RCC 7860 (cell line): ENCODE measurements around the gene NFIB.

Experiments used
- DNase-seq: peaks from one replicate; pipeline ENCODE4 v3.0.0-alpha.2; 2015; ENCODE audit warnings: low spot score
- FAIRE-seq: peaks from 2 replicates; lab custom pipeline; 2012; peaks lifted over from hg19 to GRCh38; lab: Jason Lieb, UNC

NFIB gene

DNA sequence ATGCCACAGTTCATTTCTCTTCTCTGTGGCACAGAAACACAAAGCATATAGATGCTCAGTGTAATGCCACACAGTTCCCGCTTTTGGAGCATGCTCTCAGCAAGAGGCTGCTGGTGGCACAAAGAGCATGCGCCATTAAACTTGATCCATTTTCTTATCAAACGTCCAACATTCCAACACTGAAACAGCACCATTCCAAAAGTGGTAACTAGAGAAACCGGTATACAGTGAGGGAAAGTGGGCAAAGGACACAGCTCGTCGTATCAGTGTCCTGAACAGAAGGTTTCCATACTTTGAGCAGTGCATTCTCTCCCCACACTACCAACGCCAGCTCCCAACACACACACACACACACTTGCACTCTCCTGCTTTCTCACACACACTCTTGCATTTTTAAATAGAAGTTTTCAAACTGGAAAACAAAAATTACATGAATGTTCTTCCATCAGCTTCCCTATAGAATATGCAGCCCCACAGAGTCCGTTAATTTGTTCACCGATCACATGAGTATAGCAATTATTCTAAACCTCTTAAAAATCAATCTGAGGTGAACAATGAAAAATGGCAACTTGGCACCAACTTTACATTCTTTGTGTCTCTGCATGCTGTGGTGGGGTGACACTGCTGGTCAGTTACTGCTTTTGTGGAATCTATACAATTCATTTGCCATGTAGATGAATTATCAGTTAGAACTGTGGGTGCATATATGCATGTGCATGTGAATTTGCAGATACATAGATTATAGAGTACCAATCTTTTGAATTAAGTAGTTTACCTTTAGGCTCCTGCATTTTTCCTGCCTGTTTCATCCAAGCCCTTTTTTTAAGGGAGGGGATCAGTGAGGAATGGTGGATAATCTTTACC, 5.7 kb downstream of the NFIB start:
- no peak for FAIRE-seq
- DNase-seq, result no peak

DNA sequence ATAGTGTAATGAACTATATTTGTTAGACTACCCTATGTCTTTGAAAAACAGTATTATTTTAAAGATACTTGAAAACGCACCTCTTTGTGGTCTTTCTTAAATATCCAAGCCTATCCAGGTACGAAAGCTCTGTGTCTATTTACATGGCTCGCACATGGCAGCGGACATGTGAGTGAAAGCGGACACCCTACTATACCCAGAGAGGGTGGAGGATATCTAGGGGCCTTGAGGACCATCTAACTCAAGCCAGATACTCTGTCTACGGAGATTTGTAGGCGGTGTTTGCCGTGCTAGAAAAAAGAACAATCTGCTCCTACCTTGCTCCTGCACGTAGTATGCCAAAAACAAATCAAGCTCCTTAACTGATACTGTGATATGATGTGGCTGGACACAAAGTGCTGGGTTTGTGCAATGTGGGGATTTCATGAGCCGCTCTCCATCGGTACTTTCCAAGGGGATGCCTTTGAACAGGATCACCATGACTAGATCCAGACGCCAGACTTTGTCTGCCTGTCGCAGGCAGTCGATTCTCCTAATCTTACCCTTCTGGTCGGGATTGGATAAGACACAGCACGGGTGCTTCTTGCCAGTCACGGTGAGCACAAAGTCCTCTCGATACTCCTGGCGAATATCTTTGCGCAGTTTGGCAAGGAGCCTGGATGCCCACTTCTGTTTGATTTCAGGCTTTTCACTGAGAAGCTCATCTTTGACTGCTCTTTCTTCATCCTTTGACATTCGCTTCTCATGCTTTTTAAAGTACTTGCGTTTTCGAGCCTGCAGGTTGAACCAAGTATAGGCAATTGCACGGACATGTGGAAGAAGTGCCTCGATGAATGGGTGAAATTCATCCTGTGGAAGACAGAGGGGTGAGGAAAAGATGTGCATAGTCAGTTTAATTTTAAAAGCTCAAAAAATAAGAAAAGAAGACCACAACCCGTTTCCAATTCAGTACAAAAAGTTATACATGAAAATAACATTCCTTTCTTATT, 7.0 kb downstream of the NFIB start:
- DNase-seq (no peak), FAIRE-seq (no peak)

DNA sequence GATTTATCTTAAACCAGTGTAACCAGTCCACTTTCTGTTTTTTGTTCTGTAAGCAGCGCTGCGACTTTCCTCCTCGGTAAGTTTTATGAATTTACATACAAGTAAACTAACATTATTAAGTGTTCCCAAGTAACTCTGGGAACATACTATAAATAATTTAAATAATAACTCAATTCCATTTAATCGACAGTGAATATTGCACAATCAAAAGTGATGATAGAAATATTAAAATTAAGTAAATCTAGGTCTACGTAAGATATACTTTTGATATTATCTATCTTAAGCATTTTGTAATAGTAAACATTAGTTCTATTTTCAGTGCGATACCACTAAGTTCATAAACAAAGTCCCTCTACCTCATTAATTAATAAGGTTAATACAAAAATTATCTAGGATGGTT, 7.8 kb downstream of the NFIB start:
- no peak for FAIRE-seq
- no peak for DNase-seq

DNA sequence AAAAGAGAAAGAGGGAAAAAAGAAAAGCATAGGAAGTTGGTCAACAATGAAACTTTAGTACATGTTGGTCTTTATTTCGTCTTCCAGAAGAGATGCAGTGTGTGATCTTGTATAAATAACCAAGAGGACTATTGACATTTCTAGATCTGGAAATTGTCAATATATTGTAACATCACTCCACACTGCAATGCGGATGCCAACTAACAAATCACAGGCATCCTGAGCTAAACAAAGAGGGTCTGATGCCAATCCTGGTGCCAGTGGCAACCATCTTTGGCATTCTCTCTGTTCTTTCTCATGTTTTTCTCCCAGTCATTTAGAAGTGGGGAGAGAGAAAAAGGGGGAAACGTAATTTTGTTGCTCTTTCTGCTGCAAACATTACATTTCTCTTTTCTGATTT, 9.7 kb downstream of the NFIB start:
- FAIRE-seq (no peak), DNase-seq (no peak)

DNA sequence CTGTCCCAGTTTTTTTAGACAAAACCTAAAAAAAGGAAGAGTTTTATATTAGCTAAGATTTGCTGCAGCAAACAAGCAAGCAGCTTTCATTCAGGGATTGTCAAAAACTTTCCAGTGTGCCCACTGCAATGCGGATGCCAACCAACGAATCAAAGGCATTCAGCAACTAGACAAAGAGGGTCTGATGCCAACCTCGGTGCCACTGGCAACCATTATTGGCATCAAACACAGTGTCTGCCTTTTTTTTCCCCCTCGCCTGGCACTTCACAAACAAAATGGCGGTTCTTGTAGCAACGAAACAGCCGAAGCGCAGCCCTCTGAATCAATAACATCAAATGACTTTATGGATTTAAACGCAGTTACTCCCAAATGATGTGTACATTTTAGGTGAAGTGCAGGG, 10.4 kb downstream of the NFIB start:
- no peak for FAIRE-seq
- no peak for DNase-seq

DNA sequence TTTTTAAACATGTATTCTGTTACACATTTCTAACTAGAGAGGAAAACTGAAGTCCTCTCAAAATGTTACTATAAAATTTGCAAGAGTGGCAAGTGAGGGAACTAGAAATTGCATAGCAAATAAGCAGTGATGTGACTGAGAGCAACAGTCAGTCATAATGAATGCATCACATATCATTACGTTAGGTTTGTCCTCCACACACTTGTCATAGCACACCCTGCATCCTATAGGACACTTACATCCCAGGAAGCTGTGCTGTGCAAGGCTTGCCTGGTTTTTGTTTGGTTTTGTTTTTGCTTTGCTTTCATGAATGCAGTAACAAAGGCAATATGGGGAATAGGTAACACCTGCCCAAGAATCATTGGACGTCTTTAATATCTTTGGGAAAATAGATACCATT, 10.8 kb downstream of the NFIB start:
- DNase-seq, result no peak
- no peak for FAIRE-seq

DNA sequence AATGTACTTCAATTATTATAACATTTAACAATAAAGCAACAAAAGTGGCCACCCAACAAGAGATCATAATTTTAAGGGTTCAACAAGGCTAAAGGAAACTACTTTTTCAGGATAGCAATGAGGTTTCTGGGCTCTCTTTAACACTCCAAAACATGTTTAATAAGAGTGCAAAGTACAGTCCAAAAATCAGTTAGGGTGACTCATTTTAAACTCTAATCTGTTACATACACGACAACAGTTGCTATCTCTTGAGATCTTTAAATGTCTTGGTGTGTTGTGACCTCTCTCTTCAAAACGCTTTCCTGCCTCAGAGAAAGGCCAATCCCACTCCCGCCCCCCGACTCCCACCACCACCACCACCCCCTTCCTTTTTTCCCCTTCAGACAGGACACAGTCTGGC, 11.5 kb downstream of the NFIB start:
- DNase-seq, result peak; percentile 13
- no peak for FAIRE-seq

DNA sequence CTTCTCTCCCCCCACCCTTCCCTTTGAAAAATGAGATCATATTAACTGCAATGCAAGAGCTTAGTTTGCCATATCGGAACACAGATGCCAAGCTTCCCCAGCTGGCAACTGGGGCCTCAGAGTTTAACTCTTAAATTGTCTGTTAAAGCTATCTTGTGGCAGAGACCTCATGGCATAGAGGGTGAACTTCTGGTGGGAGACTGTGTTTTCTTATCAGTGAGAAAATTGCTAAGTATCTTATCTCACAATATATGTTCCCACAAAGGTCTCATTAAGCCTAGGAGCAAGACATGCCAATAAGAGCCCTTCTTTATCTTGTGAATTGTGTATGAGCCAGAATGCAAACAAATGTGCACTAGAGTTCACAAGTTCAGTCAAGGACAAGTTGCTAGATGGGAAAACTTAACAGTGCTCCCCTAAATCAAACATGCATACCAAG, 12.3 kb downstream of the NFIB start:
- DNase-seq (no peak), FAIRE-seq (no peak)

DNA sequence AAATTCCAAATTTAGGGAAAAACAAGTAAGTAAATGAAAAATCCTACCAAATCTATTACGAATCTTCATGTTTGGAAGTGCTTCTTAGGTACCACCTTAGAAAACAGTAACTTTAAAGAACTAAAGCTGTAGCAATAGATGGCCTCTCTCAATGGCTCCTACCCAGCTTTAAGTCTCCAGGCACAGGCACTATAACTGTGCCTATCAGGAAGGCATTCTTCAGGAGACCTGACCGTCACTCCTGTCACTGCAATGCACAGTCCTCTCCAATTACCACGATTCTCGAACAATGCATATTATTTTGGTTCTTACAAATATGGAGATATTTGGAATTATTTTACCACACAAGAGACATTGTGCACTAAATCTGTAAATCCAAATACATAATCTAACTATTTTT, 12.9 kb downstream of the NFIB start:
- FAIRE-seq, result no peak

GRCh38 chr9:14300588-14300987, 13.4 kb downstream of the NFIB start:
- no peak for FAIRE-seq

More for the DNA sequence above, 12.9 kb downstream of the NFIB start:
- no peak for DNase-seq

GRCh38 chr9:14300040-14300439, 13.9 kb downstream of the NFIB start:
- FAIRE-seq (no peak), DNase-seq (no peak)

More at GRCh38 chr9:14300588-14300987, 13.4 kb downstream of the NFIB start:
- DNase-seq, result no peak

DNA sequence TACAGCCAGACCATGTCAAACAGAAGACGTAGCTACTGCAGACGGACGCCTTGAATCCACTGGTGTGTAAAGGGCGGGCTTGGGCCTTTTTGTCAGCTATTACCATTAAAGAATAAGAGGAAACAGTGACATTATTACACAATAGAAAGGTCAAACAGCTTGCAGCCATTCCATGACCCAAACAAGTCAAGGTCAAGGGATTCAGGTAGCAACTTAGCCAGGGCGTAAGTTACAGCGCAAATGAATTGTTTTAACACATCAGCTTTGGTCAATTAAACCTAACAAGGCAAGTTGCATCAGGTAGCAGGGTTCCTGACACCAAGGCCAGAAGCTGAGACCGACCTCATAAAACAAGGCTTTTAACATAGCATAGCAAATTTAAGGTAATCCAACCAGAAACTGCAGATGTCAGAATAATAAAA, 15.3 kb downstream of the NFIB start:
- FAIRE-seq (no peak), DNase-seq (no peak)

DNA sequence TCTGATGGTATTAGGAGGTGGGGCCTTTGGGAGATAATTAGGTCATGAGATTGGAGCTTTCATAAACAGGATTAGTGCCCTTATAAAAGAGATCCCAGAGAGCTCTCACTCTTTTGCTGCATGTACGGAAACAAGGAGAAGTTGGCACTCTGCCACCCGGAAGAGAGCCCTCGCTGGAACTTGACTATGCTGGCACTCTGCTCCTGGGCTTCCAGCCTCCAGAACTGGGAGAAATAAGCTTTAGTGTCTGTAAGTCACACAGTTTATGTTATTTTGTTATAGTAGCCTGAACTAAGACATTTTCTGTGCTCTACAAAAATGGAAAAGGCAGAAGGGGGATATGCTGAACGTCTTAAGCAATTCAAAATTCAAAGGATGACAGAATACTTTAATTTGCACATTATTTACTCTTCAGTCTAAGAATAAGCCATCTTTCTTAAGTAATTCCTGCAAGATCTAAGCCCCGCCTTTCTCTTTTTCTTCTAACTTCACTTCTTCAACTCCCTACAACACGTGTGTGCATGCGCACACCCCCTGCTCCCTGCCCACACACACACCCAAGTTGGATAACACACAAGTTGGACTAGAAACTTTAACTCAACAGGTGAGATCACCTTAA, 17.3 kb downstream of the NFIB start:
- FAIRE-seq, result no peak
- DNase-seq, result no peak

DNA sequence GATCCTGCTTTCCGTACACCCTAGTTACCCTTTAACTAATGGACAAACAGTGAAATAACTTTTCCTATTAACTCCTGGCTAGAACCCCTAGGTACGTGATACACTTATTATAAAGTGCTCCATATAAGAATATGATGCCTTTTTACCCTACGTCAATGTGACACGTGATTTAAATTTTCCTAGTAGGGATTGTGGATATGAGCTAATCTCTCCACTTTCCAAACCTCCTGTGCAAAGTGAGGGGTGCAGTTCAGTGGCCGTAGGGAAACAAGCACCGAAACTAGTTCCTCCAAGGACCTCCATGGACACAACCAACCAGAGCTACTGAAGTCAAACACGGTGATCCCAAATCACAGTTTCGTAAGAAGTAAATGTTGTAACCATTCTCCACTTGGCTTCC, 19.3 kb downstream of the NFIB start:
- FAIRE-seq (no peak), DNase-seq (no peak)

DNA sequence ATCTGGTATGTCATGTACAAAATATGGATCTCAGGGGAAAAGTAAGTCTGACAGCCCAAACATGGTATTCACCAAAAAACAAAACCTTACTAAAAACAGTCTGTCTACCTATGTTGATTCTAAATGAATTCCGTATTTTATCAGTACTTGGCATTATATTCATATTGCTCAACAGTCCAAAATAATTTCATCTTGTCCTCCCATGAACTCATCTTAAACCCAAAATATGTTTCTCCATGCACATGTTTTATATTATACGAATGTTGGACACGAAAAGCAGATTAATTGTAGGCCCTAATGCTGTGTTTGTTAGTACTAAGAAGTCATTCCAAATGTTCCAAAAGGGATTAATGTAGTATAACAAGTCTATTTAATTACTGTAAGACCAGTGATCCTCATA, 20.1 kb downstream of the NFIB start:
- no peak for FAIRE-seq
- DNase-seq, result no peak

- FAIRE-seq, result no peak
- no peak for DNase-seq
Measured at GRCh38 chr9:14292181-14292739, 21.7 kb downstream of the NFIB start.

- FAIRE-seq, result no peak
- no peak for DNase-seq
Measured at GRCh38 chr9:14289916-14290315, 24.0 kb downstream of the NFIB start.

DNA sequence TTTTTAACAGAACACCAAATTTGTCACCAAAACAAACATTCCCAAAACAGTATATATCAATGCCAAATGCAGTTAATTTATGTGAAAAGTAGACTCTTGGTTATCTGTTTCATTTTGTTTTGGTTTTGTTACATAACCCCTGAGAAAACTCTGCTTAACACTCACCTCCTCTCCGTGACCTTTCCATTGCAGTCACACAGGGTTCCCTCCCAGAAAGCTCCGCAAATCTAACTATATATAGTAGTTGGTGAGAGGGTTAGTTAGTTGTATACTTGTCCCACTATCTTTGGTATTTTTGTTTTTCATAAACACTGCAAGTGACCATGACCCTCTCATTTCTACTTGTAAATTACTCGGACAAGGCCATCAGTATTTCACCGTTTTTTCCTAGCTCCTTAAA, 25.5 kb downstream of the NFIB start:
- no peak for FAIRE-seq
- no peak for DNase-seq

- FAIRE-seq, result no peak
- DNase-seq, result no peak
Measured at GRCh38 chr9:14286121-14286520, 27.8 kb downstream of the NFIB start.

DNA sequence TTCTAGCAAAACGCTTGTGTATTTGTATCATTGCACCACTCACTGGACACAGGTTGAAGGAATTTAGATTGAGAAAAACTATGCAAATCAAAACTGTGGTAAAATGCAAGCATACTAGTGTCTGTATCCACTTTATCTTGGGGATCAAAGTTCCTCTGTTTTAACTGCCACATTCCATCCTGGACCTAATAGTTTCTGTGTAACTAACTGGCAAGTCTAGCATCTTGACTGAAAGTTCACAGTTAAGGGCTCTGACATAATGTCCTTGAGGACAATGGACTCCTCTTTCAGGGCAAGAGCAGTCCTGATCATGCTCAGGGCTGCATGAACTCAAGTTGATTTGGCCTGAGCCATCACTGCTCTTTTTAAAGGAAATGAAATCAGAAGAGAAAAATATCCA, 30.7 kb downstream of the NFIB start:
- FAIRE-seq (no peak), DNase-seq (no peak)

DNA sequence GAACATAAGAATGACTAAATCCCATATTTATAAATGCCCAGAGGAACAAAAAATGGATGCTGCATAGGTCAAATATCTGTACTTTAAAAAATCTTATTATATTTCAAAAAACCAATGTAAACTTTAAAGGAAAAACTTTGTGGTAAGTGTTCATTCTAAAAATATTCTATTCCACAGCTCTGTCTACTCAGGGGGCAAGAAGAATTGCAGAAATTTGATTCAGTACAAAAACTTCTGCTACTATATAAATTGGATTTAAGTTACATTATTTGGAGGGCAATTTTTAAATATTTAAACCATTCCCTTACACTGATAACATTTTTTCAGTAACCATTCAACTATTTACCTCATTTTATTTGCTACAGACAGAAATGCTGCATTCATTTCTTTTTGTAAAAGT, 32.1 kb downstream of the NFIB start:
- no peak for FAIRE-seq

More for the DNA sequence above, 32.1 kb downstream of the NFIB start:
- DNase-seq, result no peak
